GM12878 (cell line): ENCODE results near the gene HCAR2. TPM values are rescaled to one million over a fixed set of nuclear protein-coding genes. Genes with fewer than 3 reads are reported as not detected.
A peak's percentile ranks its signal among the peaks of the same experiment; 100 is the strongest.

ENCODE experiments used
- ATAC-seq: fragments of 200-7000 bp; cut with Tn5 transposase; 3 replicates; pipeline ENCODE4 v1.9.1; 2020; ENCODE audit warnings: mild to moderate bottlenecking, moderate library complexity
- BruUV-seq: library from RNA; stranded (reverse); fragments of 400-500 nt; replicated peaks from 2 replicates; lab custom pipeline; 2021; lab: Mats Ljungman, UMichigan
- CTCF ChIA-PET: fragments of 300-600 bp; sonication (Branson Sonifier 250); formaldehyde crosslinking; extraction: SDS; loops from one replicate; lab custom pipeline; 2021; ENCODE audit warnings: inconsistent platforms; lab: Yijun Ruan, JAX
- POLR2A ChIA-PET: fragments of 350-600 bp; formaldehyde crosslinking; extraction: SDS; loops from one replicate; lab custom pipeline; 2021; ENCODE audit warnings: inconsistent platforms; lab: Charles Lee
- RAD21 ChIA-PET: fragments of 300-600 bp; sonication (Branson Sonifier 250); formaldehyde crosslinking; loops from one replicate; lab custom pipeline; 2023; ENCODE audit warnings: antibody characterized with exemption; ENCODE audit not compliant: unreplicated experiment; lab: Charles Lee
- SMC1A ChIA-PET: fragments of 300-600 bp; sonication (Branson Sonifier 250); formaldehyde crosslinking; loops from one replicate; lab custom pipeline; 2023; ENCODE audit not compliant: unreplicated experiment, uncharacterized antibody; lab: Charles Lee
- DNase-seq: peaks from one replicate; pipeline ENCODE4 v3.0.0-alpha.2; 2011; ENCODE audit warnings: low read depth, low spot score
- FAIRE-seq: peaks from 3 replicates; lab custom pipeline; 2011; peaks lifted over from hg19 to GRCh38; lab: Jason Lieb, UNC
- H2AFZ ChIP-seq: 2 replicates; pipeline ENCODE4 v1.6.0; 2011; ENCODE audit warnings: low read depth, low read length, control low read depth; ENCODE audit not compliant: control insufficient read depth
- H3K27ac ChIP-seq: 2 replicates; pipeline ENCODE4 v1.5.1; 2011; ENCODE audit warnings: control low read depth; ENCODE audit not compliant: control insufficient read depth, insufficient read depth
- H3K27me3 ChIP-seq, 2 experiments: replicated peaks in 1 of 2; 2 replicates each; pipeline versions ENCODE4 v1.6.0 to v1.6.1; 2011; ENCODE audit warnings: low read length in 1 of 2; ENCODE audit not compliant: control insufficient read depth in 2 of 2, insufficient read depth in 2 of 2
- H3K36me3 ChIP-seq, 2 experiments: 2 replicates each; pipeline ENCODE4 v1.5.1; 2011; ENCODE audit warnings: low read length in 1 of 2; ENCODE audit not compliant: control insufficient read depth in 2 of 2, insufficient read depth in 2 of 2
- H3K4me1 ChIP-seq: 2 replicates; pipeline ENCODE4 v1.6.1; 2011; ENCODE audit warnings: mild to moderate bottlenecking, low read length, moderate library complexity, mixed read lengths; ENCODE audit not compliant: control insufficient read depth, insufficient read depth
- H3K4me2 ChIP-seq: 2 replicates; pipeline ENCODE4 v1.6.0; 2011; ENCODE audit warnings: control low read depth; ENCODE audit not compliant: control insufficient read depth, insufficient read depth
- H3K4me3 ChIP-seq: fragments of 200-600 bp; sonication (generic); 2 replicates; pipeline ENCODE4 v1.5.1; 2016
- H3K79me2 ChIP-seq: 2 replicates; pipeline ENCODE4 v1.6.0; 2011; ENCODE audit warnings: low read length; ENCODE audit not compliant: control insufficient read depth, insufficient read depth
- H3K9ac ChIP-seq: 2 replicates; pipeline ENCODE4 v1.8.0; 2011; ENCODE audit warnings: low read length, control low read depth, mixed read lengths; ENCODE audit not compliant: control insufficient read depth, insufficient read depth
- H3K9me3 ChIP-seq: replicated peaks from 3 replicates; pipeline ENCODE4 v1.5.1; 2011; ENCODE audit warnings: mild to moderate bottlenecking, low read length; ENCODE audit not compliant: control insufficient read depth, insufficient read depth
- H4K20me1 ChIP-seq: 2 replicates; pipeline ENCODE4 v1.6.0; 2011; ENCODE audit not compliant: control insufficient read depth, insufficient read depth
- BHLHE40 ChIP-seq, 2 experiments: fragments of 450-650 bp in 1 of 2; IDR thresholded peaks; 2 replicates each; pipeline ENCODE4 v1.6.1; 2011 to 2017; ENCODE audit warnings: low read depth in 2 of 2, borderline replicate concordance in 1 of 2, improper control_type of control experiment in 1 of 2, low read length in 1 of 2, mild to moderate bottlenecking in 1 of 2
- CBX5 ChIP-seq: sonication (generic); IDR thresholded peaks from 2 replicates; pipeline ENCODE4 v1.6.1; 2016; ENCODE audit warnings: low read depth, moderate library complexity, mild to moderate bottlenecking, inconsistent platforms
- CREM ChIP-seq: IDR thresholded peaks from 2 replicates; pipeline ENCODE4 v1.6.1; 2014; ENCODE audit warnings: antibody characterized with exemption, low read depth
- EED ChIP-seq: sonication (generic); IDR thresholded peaks from 2 replicates; pipeline ENCODE4 v1.6.1; 2016; ENCODE audit warnings: antibody characterized with exemption, low read depth
- ETV6 ChIP-seq, 2 experiments: fragments of 450-650 bp in 1 of 2; IDR thresholded peaks in 1 of 2; conservative IDR thresholded peaks in 1 of 2; 2 replicates each; pipeline ENCODE4 v1.6.1; 2014; ENCODE audit warnings: antibody characterized with exemption in 1 of 2, borderline replicate concordance in 1 of 2, low read depth in 1 of 2, mild to moderate bottlenecking in 1 of 2, moderate library complexity in 1 of 2
- GABPA ChIP-seq: IDR thresholded peaks from 2 replicates; pipeline ENCODE4 v1.6.1; 2014; ENCODE audit warnings: antibody characterized with exemption, low read depth, mild to moderate bottlenecking, inconsistent platforms
- IKZF2 ChIP-seq, 2 experiments: fragments of 450-650 bp; IDR thresholded peaks; 2 replicates each; pipeline ENCODE4 v1.6.1; 2017; ENCODE audit warnings: mild to moderate bottlenecking in 2 of 2, moderate library complexity in 2 of 2
- IRF4 ChIP-seq: IDR thresholded peaks from 2 replicates; pipeline ENCODE4 v1.6.1; 2011; ENCODE audit warnings: low read depth, low read length
- NFIC ChIP-seq: IDR thresholded peaks from 2 replicates; pipeline ENCODE4 v1.6.1; 2012; ENCODE audit warnings: low read depth, mild to moderate bottlenecking, inconsistent platforms, low read length, moderate library complexity
- RBBP5 ChIP-seq: fragments of 200-600 bp; sonication (generic); conservative IDR thresholded peaks from 2 replicates; pipeline ENCODE4 v1.6.1; 2016
- RELB ChIP-seq: fragments of 450-650 bp; IDR thresholded peaks from 2 replicates; pipeline ENCODE4 v1.6.1; 2017; ENCODE audit warnings: low read depth, mild to moderate bottlenecking, moderate library complexity
- RUNX3 ChIP-seq: IDR thresholded peaks from 2 replicates; pipeline ENCODE4 v1.6.1; 2012; ENCODE audit warnings: low read length, inconsistent platforms
- SRF ChIP-seq, 2 experiments: IDR thresholded peaks; 2 replicates each; pipeline ENCODE4 v1.6.1; 2011; ENCODE audit warnings: low read depth in 2 of 2, low read length in 2 of 2, mild to moderate bottlenecking in 1 of 2, moderate library complexity in 1 of 2
- TCF3 ChIP-seq: IDR thresholded peaks from 2 replicates; pipeline ENCODE4 v1.6.1; 2012; ENCODE audit warnings: low read depth, mild to moderate bottlenecking, low read length, borderline replicate concordance; ENCODE audit not compliant: insufficient read depth
- ZBED1 ChIP-seq: IDR thresholded peaks from 2 replicates; pipeline ENCODE4 v1.6.1; 2016; ENCODE audit warnings: borderline replicate concordance
- ZNF622 ChIP-seq: fragments of 450-650 bp; IDR thresholded peaks from 2 replicates; pipeline ENCODE4 v1.6.1; 2017; ENCODE audit warnings: mild to moderate bottlenecking, inconsistent platforms
- WGBS: methylation state at CpG from one replicate; pipeline ENCODE4 v1.1.6; 2016; ENCODE audit warnings: low lambda C conversion rate; ENCODE audit not compliant: insufficient replicate concordance, insufficient coverage; ENCODE audit errors: missing lambda C conversion rate; 5-methylcytosine and 5-hydroxymethylcytosine counted together
- in situ Hi-C: fragments of 300-500 bp; cut with MboI; formaldehyde crosslinking; loops from 9 replicates; pipeline ENCODE4 v1.14.3; 2018; ENCODE audit warnings: mixed read lengths
- intact Hi-C: fragments of 100-400 bp; cut with micrococcal nuclease; formaldehyde crosslinking; loops from one replicate; pipeline ENCODE4 v1.14.2; 2022; ENCODE audit not compliant: unreplicated experiment
- polyA plus RNA-seq, 11 experiments: library from polyadenylated mRNA; depleted of rRNA in 4 of 11; unstranded in 6 of 11; stranded (reverse) in 5 of 11; fragments of >200 nt; fragmentation: Nextera tagmentation in 4 of 11; fragmentation: Illumina TruSeq in 1 of 11; extraction: Ambion mirVana in 4 of 11; extraction: Trizol in 1 of 11; gene quantifications; 1 replicate in 1 of 11; 2 replicates in 10 of 11; pipeline versions ENCODE4 v1.2.1 to v1.2.3, GENCODE V29; 2011 to 2016; ENCODE audit warnings: inconsistent platforms in 2 of 11, missing spikeins in 2 of 11, low read depth in 1 of 11
- total RNA-seq, 4 experiments: library from RNA; depleted of rRNA in 3 of 4; stranded (reverse); fragments of >200 nt in 3 of 4; fragmentation: Illumina TruSeq in 1 of 4; extraction: Trizol in 1 of 4; gene quantifications; 2 replicates each; pipeline versions ENCODE4 v1.2.1 to v1.2.3, GENCODE V29; 2013 to 2021
- TF ChIP-seq, protein P1 (sequence below): fragments of 450-650 bp; IDR thresholded peaks from 2 replicates; pipeline ENCODE4 v1.6.1; 2017; ENCODE audit warnings: mild to moderate bottlenecking, low read depth, inconsistent platforms; ENCODE audit not compliant: poor library complexity, severe bottlenecking
- TF ChIP-seq, protein P2 (sequence below): IDR thresholded peaks from 2 replicates; pipeline ENCODE4 v1.6.1; 2012; ENCODE audit warnings: low read length, inconsistent platforms

The HCAR2 gene
- total and polyA plus RNA-seq, 10 of the 15 experiments (the other 5 are each of a cell fraction or from before 2014, with no cell fraction given) = 0.19 to 0.66 (median 0.35) TPM

- ChIA-PET SMC1A (interaction anchor here (0.9 to 1.2 kb wide), 2 partner anchors 9 to 76 kb away, joined by 3 read pairs; partner anchors contain the start of gene HCAR1), CTCF (interaction anchor here (1.0 to 1.5 kb wide), 2 partner anchors 84 to 250 kb away, joined by 3 to 4 read pairs; no protein-coding TSS in a partner anchor), RAD21 (interaction anchor here (1.1 to 1.8 kb wide), 4 partner anchors 13 to 32 kb away, joined by 3 to 7 read pairs (median 4); partner anchors contain the start of gene DENR), POLR2A (interaction anchor here (0.5 to 0.9 kb wide), 2 partner anchors 31 to 654 kb away, joined by 3 read pairs; partner anchors contain the start of gene DENR)
- Histone ChIP-seq H4K20me1 (no peaks in the 10 kb centered on the region), H3K36me3 (no peaks in the 10 kb centered on the region), H2AFZ (peak overlapping the region; percentile 55), H3K9ac (no peak overlapping the region), H3K4me1 (peaks cover 56% of the 10 kb centered on the region), H3K27me3 (no peaks in the 10 kb centered on the region), H3K79me2 (no peaks in the 10 kb centered on the region), H3K4me2 (peak overlapping the region; percentile 71), H3K27ac (peak overlapping the region; percentile 80), H3K9me3 (no peaks in the 10 kb centered on the region), H3K4me3 (no peak overlapping the region)
- ATAC-seq (peak; percentile 38), DNase-seq (peak; percentile 67), FAIRE-seq (no peak)
- intact Hi-C loops = loop anchor here (2.0 kb wide), 1 partner anchor 30 kb away; no protein-coding TSS in a partner anchor
- in situ Hi-C loops = no loop called here
- BruUV-seq = no TSS peak
- 2% methylated on average over 11 of the region's 11 CpGs for WGBS
- TF ChIP-seq BHLHE40 (IDR thresholded peaks at IDR 0.05; ENCODE audit: borderline replicate concordance in 1 of 2, low read depth in 2 of 2, low read length in 1 of 2) = peak in 1 of 2 experiments; percentile 11; a peak in 1 of 4 replicates
- no peak for TF ChIP-seq CBX5
- TF ChIP-seq RUNX3 = peak; percentile 69
- peak in 1 of 2 experiments; percentile 74; a peak in 2 of 4 replicates for TF ChIP-seq ETV6 (conservative IDR thresholded peaks at IDR 0.05 in 1 of 2, IDR thresholded peaks at IDR 0.05 in 1 of 2; ENCODE audit: borderline replicate concordance in 1 of 2, low read depth in 1 of 2)
- peak; percentile 88 to 92 for TF ChIP-seq IKZF2 (IDR thresholded peaks at IDR 0.05)
- TF ChIP-seq, protein P1, sequence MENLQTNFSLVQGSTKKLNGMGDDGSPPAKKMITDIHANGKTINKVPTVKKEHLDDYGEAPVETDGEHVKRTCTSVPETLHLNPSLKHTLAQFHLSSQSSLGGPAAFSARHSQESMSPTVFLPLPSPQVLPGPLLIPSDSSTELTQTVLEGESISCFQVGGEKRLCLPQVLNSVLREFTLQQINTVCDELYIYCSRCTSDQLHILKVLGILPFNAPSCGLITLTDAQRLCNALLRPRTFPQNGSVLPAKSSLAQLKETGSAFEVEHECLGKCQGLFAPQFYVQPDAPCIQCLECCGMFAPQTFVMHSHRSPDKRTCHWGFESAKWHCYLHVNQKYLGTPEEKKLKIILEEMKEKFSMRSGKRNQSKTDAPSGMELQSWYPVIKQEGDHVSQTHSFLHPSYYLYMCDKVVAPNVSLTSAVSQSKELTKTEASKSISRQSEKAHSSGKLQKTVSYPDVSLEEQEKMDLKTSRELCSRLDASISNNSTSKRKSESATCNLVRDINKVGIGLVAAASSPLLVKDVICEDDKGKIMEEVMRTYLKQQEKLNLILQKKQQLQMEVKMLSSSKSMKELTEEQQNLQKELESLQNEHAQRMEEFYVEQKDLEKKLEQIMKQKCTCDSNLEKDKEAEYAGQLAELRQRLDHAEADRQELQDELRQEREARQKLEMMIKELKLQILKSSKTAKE = peak; percentile 20
- TF ChIP-seq SRF (IDR thresholded peaks at IDR 0.05; ENCODE audit: low read depth in 2 of 2, low read length in 2 of 2) = 0 out of 4 replicates have a peak, but pooled peaks of 1 of the 2 experiments have one; percentile 17
- no peak for TF ChIP-seq ZNF622
- TF ChIP-seq ZBED1 = no peak
- no peak for TF ChIP-seq GABPA
- TF ChIP-seq RBBP5 = no peak
- TF ChIP-seq IRF4 = peak; percentile 87
- TF ChIP-seq TCF3 = 0 out of 2 replicates have a peak, but pooled peaks have one; percentile 1
- TF ChIP-seq, protein P2, sequence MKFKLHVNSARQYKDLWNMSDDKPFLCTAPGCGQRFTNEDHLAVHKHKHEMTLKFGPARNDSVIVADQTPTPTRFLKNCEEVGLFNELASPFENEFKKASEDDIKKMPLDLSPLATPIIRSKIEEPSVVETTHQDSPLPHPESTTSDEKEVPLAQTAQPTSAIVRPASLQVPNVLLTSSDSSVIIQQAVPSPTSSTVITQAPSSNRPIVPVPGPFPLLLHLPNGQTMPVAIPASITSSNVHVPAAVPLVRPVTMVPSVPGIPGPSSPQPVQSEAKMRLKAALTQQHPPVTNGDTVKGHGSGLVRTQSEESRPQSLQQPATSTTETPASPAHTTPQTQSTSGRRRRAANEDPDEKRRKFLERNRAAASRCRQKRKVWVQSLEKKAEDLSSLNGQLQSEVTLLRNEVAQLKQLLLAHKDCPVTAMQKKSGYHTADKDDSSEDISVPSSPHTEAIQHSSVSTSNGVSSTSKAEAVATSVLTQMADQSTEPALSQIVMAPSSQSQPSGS = peak; percentile 84
- peak; percentile 71; the same call in 1 of the 2 replicates for TF ChIP-seq CREM
- peak; percentile 35; the same call in 1 of the 2 replicates for TF ChIP-seq RELB
- peak; percentile 88; the same call in 1 of the 2 replicates for TF ChIP-seq NFIC
- TF ChIP-seq EED = peak; percentile 89
Observed at GRCh38 chr12:122721057-122721545, 17.9 kb upstream of the HCAR2 start.
